Brain microvascular endothelial cell (primary cell): ENCODE measurements around the gene CDH4.

ENCODE experiments used
- DNase-seq: peaks from one replicate; pipeline ENCODE4 v3.0.0-alpha.2; 2020
- H3K27ac ChIP-seq: fragments of 250-450 bp; sonication (Bioruptor Pico); 2 replicates; pipeline ENCODE4 v1.5.1; 2020; ENCODE audit warnings: mild to moderate bottlenecking, moderate library complexity
- H3K27me3 ChIP-seq: fragments of 250-450 bp; sonication (Bioruptor Pico); replicated peaks from 2 replicates; pipeline ENCODE4 v1.5.1; 2020; ENCODE audit warnings: mild to moderate bottlenecking
- H3K36me3 ChIP-seq: fragments of 250-450 bp; sonication (Bioruptor Pico); replicated peaks from 2 replicates; pipeline ENCODE4 v1.5.1; 2020; ENCODE audit warnings: mild to moderate bottlenecking
- H3K4me3 ChIP-seq: 2 replicates; pipeline ENCODE4 v1.5.1; 2011; ENCODE audit warnings: low read depth, mild to moderate bottlenecking, control low read depth, low read length, moderate library complexity
- in situ Hi-C: cut with HindIII; loops from 2 replicates; pipeline ENCODE4 v1.10.0; 2017; ENCODE audit warnings: low sequenced_read_pairs, low pct_ligation_motif_present
- TF ChIP-seq, protein P1 (sequence below): IDR thresholded peaks from 2 replicates; pipeline ENCODE4 v1.5.1; 2011; ENCODE audit warnings: low read depth, mild to moderate bottlenecking, moderate library complexity, low read length, control low read depth, inconsistent platforms; ENCODE audit errors: missing control alignments

Gene CDH4

DNA sequence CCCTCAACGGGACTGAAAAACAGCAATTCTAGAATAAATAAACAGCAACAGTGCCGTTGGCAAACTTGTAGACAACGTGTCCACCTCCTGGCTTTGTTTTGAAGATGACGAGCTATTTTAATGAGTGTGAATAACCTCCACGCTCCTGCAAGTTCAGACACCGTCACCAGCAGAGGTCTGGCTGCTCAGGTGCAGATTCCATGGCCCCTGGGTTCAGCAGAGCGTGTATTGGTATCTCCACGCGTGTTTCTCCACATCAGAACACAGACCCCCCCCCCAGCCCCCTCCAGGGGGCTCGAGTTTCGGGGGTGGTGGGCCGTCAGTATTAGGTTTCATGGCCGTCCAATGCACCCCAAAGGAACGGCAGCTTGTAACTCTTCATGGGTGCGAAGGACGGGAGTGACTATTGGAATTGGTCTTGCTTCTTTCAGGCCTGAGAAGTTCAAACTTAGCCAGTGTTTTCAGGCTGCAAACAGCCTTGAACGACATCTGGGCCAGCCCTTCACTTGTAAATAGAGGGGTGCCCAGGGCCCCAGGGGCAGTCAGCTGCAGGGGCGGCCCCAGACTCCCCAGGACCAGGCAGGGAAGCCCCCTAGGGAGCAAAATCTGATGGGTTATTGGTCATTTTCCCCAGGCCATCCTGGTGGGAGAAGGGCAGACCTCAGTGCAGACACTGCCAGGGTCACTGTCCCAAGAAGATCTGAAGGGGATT is 505.1 kb downstream of the CDH4 start:
- H3K27ac ChIP-seq, result no peak overlapping the region
- H3K27me3 ChIP-seq, result no peaks in the 10 kb centered on the region
- TF ChIP-seq, protein P1, sequence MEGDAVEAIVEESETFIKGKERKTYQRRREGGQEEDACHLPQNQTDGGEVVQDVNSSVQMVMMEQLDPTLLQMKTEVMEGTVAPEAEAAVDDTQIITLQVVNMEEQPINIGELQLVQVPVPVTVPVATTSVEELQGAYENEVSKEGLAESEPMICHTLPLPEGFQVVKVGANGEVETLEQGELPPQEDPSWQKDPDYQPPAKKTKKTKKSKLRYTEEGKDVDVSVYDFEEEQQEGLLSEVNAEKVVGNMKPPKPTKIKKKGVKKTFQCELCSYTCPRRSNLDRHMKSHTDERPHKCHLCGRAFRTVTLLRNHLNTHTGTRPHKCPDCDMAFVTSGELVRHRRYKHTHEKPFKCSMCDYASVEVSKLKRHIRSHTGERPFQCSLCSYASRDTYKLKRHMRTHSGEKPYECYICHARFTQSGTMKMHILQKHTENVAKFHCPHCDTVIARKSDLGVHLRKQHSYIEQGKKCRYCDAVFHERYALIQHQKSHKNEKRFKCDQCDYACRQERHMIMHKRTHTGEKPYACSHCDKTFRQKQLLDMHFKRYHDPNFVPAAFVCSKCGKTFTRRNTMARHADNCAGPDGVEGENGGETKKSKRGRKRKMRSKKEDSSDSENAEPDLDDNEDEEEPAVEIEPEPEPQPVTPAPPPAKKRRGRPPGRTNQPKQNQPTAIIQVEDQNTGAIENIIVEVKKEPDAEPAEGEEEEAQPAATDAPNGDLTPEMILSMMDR, result no peak
- H3K36me3 ChIP-seq, result no peaks in the 10 kb centered on the region
- no peak overlapping the region for H3K4me3 ChIP-seq
- in situ Hi-C loops, result no loop called here
- no peak for DNase-seq

DNA sequence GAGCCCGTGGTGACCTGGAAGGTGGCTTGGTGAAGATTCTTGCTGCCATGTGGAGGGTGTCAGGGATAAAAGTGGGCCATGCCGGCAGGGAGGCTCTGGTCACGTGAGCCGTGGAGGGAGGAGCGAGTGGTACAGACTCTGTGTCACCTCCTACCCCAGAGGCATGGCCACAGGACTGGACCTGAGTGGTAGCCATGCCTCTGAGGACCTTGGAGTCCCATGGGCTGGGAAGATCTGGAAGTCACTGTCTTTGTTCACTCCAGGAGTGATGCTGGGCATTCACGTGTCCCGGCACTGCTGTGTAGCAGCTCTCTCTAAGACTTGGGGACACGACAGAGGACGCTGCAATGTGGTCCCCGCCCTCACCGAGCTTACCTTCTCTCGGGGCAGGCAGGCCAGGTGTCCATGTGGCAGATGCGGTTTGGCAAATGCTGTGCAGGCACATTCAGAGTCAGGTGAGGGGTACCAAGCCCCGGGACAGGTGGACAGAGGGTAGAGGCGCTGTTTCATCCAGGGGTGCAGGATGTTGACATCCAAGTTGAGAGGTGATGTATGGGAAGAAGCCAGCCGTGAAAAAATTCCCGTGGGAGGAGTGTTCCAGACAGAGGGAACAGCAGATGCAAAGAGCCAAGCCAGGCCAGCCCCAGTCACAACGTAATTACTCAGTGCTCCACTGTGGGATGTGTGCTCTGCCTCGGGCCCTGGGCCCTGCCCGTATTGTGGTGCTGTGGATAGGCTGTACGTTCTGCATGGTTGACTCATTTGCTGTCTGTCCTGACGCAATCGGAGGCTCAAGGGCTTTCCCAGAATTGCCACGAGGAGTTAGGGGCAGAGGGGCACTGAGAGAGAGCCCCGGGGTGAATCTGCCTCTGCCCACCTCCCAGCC is 505.9 kb downstream of the CDH4 start:
- in situ Hi-C loops, result no loop called here
- H3K4me3 ChIP-seq, result no peak overlapping the region
- H3K27me3 ChIP-seq, result no peaks in the 10 kb centered on the region
- H3K27ac ChIP-seq, result no peak overlapping the region
- TF ChIP-seq, protein P1, result no peak
- no peak for DNase-seq
- no peaks in the 10 kb centered on the region for H3K36me3 ChIP-seq

GRCh38 chr20:61758564-61759200 is 506.6 kb downstream of the CDH4 start:
- Histone ChIP-seq H3K27me3 (no peaks in the 10 kb centered on the region), H3K4me3 (no peak overlapping the region), H3K36me3 (no peaks in the 10 kb centered on the region), H3K27ac (no peak overlapping the region)
- in situ Hi-C loops, result no loop called here
- no peak for DNase-seq
- TF ChIP-seq, protein P1, result no peak

DNA sequence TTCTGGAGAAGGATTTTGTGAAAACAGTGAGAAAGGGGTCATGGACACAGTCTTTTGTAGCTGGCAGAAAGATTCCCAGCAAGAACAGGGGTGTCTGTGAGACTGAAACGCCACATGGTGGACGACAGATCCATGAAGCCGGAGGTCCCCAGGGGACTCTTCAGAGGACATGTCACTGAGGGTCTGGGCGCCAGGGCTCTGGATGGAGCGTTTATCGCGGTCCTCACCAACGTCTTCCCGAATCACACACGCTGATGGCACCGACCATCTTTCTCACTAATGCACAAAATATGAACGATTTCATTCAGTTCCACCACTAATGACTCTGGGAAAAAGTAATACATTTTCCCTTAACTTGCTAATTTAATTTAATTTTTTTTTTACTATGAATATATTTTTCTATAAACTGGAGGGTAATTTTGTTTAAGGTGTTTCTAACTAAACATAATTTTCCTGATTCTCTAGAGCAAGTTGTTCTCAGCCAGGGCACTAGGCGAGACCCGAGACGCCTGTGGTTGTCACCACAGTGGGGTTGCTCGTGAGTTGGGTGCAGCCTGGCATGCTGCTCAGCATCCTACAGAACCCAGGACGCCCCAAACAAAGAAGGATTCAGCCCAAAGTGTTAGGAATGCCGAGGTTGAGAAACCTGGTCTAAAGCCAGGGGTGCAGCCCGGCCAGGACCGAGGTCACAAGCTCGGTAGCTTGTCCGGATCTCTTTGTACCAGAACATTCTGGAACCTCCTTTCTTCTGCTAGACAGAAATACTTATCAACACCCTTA is 507.4 kb downstream of the CDH4 start:
- Histone ChIP-seq H3K4me3 (no peak overlapping the region), H3K27me3 (no peaks in the 10 kb centered on the region), H3K27ac (no peak overlapping the region), H3K36me3 (no peaks in the 10 kb centered on the region)
- in situ Hi-C loops, result no loop called here
- TF ChIP-seq, protein P1, result no peak
- no peak for DNase-seq

- TF ChIP-seq, protein P1, result no peak
- in situ Hi-C loops, result no loop called here
- H3K27ac ChIP-seq, result no peak overlapping the region
- no peak overlapping the region for H3K4me3 ChIP-seq
- H3K27me3 ChIP-seq, result no peaks in the 10 kb centered on the region
- DNase-seq, result no peak
- no peaks in the 10 kb centered on the region for H3K36me3 ChIP-seq
Observed at GRCh38 chr20:61760321-61760720, 508.3 kb downstream of the CDH4 start.
